Skin epidermis (tissue), 12 donors: ENCODE results near the gene MYO3A.

ENCODE experiments used
- H3K27ac ChIP-seq, 21 experiments: fragments of 200-600 bp; sonication (generic) in 11 of 21; one replicate each; pipeline ENCODE4 v1.5.0; 2020; ENCODE audit warnings: mild to moderate bottlenecking in 3 of 21, inconsistent platforms in 2 of 21, moderate library complexity in 2 of 21
- H3K4me3 ChIP-seq, 7 experiments: fragments of 200-600 bp; sonication (generic) in 2 of 7; one replicate each; pipeline ENCODE4 v1.5.0; 2020; ENCODE audit warnings: inconsistent platforms in 2 of 7, mild to moderate bottlenecking in 2 of 7, moderate library complexity in 1 of 7

The MYO3A gene, protein sequence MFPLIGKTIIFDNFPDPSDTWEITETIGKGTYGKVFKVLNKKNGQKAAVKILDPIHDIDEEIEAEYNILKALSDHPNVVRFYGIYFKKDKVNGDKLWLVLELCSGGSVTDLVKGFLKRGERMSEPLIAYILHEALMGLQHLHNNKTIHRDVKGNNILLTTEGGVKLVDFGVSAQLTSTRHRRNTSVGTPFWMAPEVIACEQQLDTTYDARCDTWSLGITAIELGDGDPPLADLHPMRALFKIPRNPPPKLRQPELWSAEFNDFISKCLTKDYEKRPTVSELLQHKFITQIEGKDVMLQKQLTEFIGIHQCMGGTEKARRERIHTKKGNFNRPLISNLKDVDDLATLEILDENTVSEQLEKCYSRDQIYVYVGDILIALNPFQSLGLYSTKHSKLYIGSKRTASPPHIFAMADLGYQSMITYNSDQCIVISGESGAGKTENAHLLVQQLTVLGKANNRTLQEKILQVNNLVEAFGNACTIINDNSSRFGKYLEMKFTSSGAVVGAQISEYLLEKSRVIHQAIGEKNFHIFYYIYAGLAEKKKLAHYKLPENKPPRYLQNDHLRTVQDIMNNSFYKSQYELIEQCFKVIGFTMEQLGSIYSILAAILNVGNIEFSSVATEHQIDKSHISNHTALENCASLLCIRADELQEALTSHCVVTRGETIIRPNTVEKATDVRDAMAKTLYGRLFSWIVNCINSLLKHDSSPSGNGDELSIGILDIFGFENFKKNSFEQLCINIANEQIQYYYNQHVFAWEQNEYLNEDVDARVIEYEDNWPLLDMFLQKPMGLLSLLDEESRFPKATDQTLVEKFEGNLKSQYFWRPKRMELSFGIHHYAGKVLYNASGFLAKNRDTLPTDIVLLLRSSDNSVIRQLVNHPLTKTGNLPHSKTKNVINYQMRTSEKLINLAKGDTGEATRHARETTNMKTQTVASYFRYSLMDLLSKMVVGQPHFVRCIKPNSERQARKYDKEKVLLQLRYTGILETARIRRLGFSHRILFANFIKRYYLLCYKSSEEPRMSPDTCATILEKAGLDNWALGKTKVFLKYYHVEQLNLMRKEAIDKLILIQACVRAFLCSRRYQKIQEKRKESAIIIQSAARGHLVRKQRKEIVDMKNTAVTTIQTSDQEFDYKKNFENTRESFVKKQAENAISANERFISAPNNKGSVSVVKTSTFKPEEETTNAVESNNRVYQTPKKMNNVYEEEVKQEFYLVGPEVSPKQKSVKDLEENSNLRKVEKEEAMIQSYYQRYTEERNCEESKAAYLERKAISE (N-terminal part only)

DNA sequence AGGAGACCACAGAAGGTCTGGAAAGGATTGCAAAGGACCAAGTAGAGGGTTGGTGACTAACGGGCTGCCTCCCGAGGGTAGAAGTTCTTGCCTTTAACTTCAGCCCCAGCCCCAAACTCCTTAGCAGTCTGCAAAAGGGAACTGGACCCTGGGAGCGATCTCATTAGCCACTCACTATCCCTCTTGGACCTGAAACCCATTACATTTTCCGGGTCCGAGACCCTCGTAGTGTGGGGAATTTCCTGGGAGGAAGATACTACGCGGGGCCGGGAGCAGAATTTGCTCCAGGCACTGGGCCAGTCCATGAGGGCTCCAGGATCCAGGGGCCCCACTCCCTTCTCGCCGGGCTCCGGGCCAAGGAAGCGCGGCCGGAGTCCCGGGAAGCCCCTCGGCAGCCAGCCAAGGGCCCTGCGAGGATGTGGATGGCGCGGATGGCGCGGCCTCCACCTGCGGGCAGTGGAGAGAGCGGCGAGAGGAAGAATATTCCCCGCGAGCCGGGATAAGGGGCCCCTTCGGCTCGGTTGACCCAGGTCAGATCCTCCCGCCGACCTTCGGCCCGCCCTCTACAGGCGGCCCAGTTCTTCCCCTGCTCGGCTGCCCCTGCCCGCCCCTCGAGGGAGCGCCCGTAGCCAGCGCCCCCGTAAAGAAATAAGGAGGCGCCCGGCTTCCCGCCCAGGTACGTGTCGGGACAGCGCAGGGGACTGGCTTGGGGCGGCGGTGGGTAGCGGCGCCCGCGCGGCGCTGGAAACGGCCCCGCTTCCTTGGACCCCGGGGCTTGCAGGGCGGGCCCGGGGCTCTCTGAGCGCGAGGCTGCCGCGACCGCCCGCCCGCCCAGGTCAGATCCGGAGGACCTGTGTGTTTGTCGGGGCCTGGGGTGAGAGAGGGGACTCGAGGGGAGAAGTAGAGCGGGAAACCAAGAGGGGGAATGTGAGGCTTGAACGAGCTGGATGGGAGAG, at the start of gene MYO3A:
MYO3A (plus strand) TSS at position 577 of the 956 bp plus-strand sequence. CDS start 17,882 bp downstream, outside the sequence.
- H3K4me3 ChIP-seq = peak within 1 kb of the TSS in 4 of 7 experiments; percentile 6 to 43 (median 16)
- H3K27ac ChIP-seq = no peak within 1 kb of the TSS

DNA sequence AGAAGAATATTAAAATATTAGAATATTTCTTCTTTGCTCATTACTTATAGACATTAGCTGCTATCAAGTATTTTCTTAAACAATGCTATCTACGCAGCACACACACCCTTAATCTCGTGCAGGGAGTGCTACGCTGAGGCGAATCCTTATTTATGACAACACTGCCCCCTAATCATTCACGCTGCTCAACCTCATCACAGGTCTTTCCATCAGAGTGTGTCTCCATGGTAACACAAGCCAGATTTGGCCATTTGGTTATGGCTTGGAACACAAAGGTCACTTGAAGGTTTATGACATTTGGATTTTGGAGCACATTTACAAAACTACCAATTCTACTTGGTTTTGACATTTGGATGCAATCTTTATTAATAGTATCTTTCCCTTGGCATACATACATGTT, 45.4 kb upstream of the MYO3A start:
- no peak overlapping the region for H3K27ac ChIP-seq
- H3K4me3 ChIP-seq = no peak overlapping the region

DNA sequence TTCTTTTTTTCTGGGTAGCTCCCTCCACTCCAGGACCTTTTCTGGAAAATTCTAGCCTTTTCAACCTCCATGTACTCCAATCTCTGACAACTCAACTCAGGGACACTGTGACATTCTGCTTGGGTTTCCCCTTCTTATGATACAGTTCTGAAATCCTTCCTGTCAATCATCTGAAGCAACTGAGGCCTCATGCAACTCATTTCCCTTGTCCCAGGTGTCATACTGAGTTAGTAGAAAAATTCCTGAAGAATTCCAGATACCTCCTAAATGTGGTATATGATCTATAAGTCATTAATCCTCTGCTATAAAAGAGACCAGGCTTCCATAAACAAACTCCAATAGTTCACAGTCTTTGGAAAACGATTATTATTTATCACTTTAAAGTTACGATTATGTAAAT, 43.0 kb upstream of the MYO3A start:
- H3K4me3 ChIP-seq = no peak overlapping the region
- H3K27ac ChIP-seq = no peak overlapping the region

DNA sequence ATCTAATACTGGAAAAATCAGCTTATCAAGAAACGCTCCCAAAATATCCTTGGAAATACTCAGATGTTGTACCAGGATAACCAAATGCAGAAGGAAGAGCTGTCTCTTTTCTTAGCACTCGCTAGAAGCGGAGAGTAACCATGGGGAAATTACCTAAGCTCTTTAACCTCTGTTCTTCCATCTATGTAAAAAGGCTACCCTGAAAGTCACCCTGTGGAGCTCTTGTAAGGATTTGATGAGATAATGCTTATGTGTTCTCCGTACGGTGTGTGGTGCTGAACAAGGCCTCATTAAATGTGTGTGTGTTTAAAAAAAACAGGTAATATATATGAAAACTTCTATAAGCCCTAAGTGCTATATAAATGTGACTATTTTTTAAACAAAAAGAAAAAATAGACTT, 38.2 kb upstream of the MYO3A start:
- no peak overlapping the region for H3K4me3 ChIP-seq

DNA sequence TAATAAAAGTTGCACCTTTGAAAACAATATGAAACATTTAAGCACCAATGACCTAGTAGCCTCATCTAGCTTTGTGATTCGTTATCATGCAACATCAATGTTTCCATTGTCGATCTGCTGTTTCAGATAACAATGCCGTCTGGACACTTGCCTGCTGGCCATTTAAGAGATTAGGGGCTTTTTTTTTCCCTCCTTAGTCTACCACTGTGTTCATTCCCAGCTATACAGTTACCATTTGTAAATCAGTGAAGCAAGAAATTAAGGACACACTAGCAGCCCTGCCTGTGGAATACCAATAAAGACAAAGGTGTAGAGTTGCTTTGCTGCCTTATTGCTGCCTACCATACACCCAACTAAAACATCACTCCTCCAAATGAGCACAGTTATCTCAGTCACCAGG, 37.6 kb upstream of the MYO3A start:
- no peak overlapping the region for H3K27ac ChIP-seq
- H3K4me3 ChIP-seq = no peak overlapping the region

More for the DNA sequence above, 38.2 kb upstream of the MYO3A start:
- no peak overlapping the region for H3K27ac ChIP-seq

DNA sequence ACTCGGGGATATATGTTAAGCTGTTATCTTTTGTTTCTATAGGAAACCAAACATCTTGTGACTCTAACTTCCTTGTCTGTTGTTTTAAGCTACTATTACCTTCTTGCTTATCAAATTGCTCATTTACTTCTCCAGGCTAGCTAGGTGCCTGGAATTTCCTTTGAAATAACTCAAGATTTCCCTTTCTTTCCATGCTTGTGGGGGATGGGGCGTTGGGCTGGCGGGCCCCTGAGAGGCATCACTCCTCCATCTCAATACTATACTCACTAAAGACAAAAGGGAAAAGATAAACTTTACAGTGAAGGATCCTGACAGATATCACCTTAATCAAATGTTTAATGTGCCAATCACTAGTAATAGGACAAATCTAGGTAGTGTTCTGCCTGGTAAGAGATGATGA, 34.7 kb upstream of the MYO3A start:
- Histone ChIP-seq H3K27ac (no peak overlapping the region), H3K4me3 (no peak overlapping the region)

DNA sequence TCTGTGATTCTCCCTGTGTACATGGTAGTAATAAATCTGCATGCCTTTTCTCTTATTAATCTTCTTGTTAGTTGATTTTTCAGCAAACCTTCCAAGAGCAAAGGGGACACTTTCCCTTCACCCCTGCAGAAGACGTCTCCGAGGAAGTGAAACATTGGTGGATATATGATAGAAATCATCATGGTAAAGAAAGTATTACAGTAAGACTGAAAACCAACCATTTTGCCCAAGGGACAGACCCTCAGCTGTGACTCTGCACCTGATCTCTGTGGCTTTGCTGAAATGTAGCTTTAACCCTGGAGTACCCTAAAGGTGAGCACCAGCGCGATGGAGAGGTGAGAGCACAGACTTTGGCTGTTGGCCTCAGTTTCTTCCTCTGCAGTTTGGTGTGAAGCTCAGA, 32.8 kb upstream of the MYO3A start:
- H3K4me3 ChIP-seq = no peak overlapping the region

DNA sequence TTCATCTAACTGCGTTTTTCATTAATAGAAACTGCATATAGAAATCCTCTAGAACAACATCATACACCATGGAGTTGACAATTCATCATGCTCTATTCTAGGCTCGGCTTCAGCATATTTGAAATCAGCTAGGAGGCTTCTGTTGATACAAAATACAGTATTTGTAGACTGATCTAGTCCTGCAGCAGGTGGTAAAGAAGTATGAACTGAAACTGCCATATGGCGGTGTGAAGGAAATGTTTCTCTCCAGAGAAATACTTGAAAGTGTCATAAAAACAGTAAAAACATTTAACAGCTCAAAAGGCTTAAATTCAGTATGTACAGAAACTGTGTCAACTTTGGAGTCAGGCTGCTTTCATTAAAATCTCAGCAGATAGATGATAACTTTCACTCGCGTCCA, 32.0 kb upstream of the MYO3A start:
- no peak overlapping the region for H3K4me3 ChIP-seq
- no peak overlapping the region for H3K27ac ChIP-seq

More for the DNA sequence above, 32.8 kb upstream of the MYO3A start:
- no peak overlapping the region for H3K27ac ChIP-seq

DNA sequence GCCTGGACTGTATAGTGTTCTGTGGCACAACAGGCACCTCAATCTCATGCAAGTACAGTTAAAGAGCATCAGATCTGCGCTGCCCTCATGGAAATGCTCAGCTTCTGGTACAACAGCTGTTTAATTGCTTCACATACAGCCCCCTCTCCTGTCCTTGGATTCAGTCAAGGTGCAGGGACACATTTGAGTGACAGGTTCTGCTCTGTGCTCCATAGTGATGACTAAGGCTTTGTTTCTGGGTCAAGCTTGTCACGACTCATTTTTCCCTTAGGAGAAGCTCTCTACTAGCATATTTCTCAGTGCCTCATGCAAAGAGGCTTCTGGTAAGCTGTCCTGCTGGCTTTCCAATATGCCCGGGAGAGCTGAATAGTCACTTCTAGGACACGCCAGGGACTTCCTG, 26.8 kb upstream of the MYO3A start:
- H3K4me3 ChIP-seq = no peak overlapping the region
- no peak overlapping the region for H3K27ac ChIP-seq

DNA sequence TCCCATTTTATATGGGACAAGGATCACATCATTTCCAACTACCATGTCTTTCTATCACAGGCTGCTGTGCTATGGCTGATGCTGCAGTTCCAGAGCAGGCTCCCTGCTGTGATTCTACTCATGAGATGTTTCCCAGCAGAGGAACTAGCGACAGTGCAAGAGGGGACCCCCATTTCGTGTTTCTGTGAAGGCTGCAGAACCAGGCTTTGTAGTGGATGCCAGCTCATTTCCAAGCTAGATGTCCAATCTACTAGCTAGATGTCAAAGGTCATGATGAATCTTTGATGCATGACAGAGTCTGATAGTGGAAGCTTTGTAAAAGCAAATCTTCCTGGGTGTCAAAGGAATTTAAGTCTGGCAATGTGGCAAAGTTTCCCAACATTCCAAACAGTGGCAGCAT, 21.2 kb upstream of the MYO3A start:
- no peak overlapping the region for H3K4me3 ChIP-seq

DNA sequence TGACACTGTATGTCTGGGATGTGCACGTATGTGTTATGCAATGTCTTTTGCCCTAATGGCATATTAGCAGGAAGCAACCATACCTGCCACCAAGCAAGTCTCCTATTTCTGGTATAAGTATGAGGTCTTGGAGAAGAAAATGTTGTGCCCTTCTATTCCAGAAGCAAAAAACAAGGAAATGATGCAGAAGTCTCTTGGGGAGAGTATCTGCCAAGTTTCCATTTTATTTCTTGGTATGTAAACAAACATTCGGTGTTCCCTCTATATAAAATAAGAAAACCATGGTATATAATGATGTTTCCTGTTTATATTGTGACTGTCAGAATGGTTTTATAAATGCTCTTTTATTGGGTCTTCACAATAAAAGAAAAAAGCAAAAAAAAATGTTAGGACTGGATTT, 19.3 kb upstream of the MYO3A start:
- Histone ChIP-seq H3K27ac (no peak overlapping the region), H3K4me3 (no peak overlapping the region)

More for the DNA sequence above, 21.2 kb upstream of the MYO3A start:
- H3K27ac ChIP-seq = no peak overlapping the region

DNA sequence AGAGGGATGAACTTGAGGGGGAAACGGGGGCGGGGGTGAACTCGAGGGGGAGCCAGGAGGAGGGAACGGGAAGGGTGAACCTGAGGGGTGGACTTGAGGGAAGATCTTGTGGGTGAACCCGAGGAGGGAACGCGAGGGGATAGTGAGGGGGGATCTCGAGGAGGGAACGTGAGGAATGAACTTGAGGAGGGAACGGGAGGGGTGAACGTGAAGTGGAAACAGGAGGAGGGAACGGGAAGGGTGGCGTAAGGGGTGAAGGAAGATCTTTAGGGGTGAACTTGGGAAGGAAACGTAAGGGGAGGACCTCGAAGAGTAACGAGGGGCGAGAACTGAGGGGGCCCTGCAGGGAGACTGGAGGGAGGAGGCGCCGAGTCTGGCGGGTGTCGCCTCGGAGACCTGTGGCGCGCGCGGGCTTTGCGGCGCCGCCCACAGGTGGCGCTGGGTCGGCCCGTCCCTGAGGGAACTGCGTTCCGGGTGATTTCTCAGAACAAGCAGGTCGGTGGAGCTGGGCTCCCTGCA, 651 bp downstream of the MYO3A start:
- H3K27ac ChIP-seq = no peak overlapping the region
- peak overlapping the region in 4 of 7 experiments; percentile 6 to 43 (median 16) for H3K4me3 ChIP-seq

DNA sequence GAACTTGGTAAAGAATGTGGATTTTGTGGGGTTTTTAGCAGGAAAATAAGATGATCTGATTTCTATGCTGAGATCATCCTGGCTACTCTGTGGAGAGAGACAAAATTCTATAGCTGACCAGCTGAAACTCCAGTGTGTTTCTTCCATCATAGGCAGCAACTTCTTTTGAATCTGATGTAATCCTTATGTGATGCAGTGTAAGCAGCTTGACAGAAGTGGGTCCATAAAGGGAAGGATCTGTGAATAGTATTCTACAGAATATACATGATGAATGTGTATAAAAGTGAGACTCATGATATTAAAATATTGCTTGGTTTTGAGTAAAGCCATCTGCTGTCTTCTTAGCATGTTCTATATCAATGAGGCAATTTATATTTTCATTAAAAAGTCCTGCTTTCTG, 4.4 kb downstream of the MYO3A start:
- H3K4me3 ChIP-seq = no peak overlapping the region
- no peak overlapping the region for H3K27ac ChIP-seq

DNA sequence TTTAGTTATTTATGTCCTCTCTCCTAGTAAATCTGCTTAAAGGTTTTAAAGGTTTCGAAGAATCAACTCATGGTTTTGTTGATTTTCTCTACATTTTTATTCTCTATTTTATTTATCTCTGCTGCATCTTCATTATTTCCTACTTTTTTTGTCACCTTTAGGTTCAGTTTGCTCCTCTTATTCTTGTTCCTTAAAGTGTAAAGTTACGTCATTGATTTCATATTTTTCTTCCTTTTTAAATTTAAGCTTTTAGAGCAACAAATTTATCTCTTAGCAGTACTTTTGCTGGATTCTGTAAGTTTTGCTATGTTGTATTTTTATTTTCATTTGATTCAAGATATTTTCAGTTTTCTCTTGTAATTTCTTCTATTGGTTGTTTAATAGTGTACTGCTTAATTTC, 10.7 kb downstream of the MYO3A start:
- Histone ChIP-seq H3K4me3 (no peak overlapping the region), H3K27ac (no peak overlapping the region)

DNA sequence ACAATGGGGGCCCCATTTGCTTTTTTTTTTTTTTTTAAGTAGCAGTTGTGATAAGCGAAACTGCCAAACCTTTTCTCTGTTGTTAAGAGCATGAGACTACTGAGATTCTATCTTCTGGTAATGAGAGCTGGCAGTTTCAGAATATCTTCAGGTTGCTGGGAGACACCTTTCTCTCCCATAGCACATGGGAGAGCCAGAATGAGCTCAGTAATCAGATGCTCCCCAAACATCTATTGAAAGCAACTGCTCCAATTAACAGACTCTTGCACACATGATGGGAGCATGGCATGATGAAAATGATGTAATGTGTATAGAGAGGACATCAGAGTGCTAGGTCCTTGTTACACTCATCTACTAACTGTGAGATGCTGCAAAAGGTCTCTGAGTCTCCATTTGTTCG, 18.8 kb downstream of the MYO3A start:
- H3K27ac ChIP-seq = no peak overlapping the region
- H3K4me3 ChIP-seq = no peak overlapping the region

DNA sequence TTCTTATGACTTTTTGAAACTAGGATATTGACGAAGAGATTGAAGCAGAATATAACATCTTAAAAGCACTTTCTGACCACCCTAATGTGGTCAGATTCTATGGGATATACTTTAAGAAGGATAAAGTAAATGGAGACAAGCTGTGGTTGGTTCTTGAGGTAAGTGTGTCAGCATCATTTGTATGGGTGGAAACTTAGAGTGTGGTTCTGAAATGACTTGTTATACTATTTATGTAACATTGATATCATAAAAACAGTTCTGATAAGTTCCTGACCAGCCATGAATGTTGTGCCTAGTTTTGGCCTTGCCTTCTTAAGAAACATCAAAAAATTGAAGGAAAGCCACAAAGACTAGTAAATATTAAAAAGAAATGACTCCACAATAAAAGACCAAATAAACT, 20.8 kb downstream of the MYO3A start:
- H3K4me3 ChIP-seq = no peak overlapping the region
- no peak overlapping the region for H3K27ac ChIP-seq

DNA sequence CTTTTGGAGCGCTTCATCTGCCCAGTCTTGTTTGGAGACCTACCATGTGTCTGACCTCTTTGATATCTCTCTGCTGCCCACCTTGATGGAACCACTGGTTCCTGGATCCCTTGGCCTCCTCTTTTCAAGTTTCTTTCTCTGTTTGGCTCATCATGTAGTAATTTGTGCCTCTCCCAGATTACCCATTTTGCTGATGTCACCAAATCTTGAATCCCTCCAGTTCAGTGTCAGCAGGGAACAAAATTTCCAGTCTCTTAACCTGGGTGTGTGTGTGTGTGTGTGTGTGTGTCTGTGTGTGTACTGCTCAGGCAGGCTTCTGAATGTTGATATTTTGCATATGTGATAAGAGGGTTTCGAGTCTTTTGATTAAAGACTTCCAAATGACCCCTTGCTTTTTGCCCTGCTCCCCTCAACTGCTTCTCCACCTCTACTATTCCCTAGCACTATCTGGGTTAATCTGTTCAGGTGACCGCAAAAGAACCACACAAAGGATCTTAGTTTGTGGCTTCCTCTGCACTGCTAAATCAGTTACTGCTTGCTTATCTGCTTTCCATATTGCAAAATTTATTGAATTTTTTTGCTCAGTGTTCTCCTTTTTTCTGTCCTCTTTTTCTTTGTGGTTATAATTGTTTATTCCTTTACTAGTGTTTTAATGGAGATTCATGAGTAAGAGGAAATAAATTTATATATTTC, 25.7 kb downstream of the MYO3A start:
- Histone ChIP-seq H3K4me3 (no peak overlapping the region), H3K27ac (no peak overlapping the region)

DNA sequence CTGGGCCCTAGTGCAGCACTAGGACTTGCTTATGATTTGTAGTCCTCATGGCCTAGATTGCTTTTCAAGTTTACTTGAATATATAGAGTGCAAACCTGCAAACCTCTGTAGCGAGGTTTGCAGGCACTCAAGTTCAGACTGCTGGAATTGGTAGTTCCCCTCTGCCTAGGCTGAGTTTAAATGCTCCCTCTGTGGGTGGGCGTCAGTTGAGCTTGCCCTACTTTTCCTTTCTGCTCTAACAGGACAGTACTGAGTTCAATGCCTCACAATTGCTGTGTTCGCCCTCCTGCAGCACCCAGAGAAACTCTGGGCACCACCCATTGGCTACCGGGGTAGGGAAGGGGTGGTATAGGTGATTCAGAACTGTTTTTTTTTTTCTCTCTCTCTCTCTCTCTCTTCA, 31.6 kb downstream of the MYO3A start:
- Histone ChIP-seq H3K27ac (no peak overlapping the region), H3K4me3 (no peak overlapping the region)
